ENCODE data around the gene ZNF283.
A peak's percentile ranks its signal among the peaks of the same experiment; 100 is the strongest.
"Not testable (repeated sequence)": the region's sequence is repeated elsewhere in the genome, so short reads cannot be mapped to it uniquely, and the experiment has no call there.

Gene ZNF283

GRCh38 chr19:43799502-43800142, 27.5 kb upstream of the ZNF283 start:
- DNase-seq (ENCODE audit: low spot score) = no peak

GRCh38 chr19:43802216-43802951, 24.7 kb upstream of the ZNF283 start, which contains the start of gene LYPD5:
LYPD5 (minus strand) TSS chr19:43802447; CDS start chr19:43802380, 67 bp downstream.
- DNase-seq (ENCODE audit: low spot score) = no peak

- DNase-seq (ENCODE audit: low spot score) = no peak
These were observed 22.7 kb upstream of the ZNF283 start for GRCh38 chr19:43804432-43804831.

GRCh38 chr19:43806401-43806800, 20.7 kb upstream of the ZNF283 start:
- not testable (repeated sequence) for DNase-seq (ENCODE audit: low spot score)

- DNase-seq (ENCODE audit: low spot score) = no peak
These were observed 20.3 kb upstream of the ZNF283 start for GRCh38 chr19:43806848-43807247.

DNA sequence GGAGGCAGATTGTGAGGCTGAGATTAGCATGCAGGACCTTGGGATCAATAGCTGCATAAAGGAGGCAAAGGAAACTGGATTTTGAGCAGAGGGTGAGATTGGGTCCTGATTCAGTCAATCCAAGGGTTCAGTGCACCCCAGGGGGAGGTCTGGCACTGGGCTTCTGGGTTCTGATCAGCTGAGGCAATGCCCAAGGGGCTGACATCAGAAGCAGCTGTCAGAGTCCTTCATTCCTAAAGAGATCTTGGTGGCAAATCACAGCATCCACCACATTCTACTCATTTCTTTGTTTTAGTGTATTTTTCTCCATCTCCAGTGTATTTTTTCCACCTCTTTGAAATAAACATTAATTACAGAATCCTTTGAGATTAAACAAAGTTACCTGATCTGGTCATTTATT, 19.5 kb upstream of the ZNF283 start:
- no peak for DNase-seq (ENCODE audit: low spot score)

DNA sequence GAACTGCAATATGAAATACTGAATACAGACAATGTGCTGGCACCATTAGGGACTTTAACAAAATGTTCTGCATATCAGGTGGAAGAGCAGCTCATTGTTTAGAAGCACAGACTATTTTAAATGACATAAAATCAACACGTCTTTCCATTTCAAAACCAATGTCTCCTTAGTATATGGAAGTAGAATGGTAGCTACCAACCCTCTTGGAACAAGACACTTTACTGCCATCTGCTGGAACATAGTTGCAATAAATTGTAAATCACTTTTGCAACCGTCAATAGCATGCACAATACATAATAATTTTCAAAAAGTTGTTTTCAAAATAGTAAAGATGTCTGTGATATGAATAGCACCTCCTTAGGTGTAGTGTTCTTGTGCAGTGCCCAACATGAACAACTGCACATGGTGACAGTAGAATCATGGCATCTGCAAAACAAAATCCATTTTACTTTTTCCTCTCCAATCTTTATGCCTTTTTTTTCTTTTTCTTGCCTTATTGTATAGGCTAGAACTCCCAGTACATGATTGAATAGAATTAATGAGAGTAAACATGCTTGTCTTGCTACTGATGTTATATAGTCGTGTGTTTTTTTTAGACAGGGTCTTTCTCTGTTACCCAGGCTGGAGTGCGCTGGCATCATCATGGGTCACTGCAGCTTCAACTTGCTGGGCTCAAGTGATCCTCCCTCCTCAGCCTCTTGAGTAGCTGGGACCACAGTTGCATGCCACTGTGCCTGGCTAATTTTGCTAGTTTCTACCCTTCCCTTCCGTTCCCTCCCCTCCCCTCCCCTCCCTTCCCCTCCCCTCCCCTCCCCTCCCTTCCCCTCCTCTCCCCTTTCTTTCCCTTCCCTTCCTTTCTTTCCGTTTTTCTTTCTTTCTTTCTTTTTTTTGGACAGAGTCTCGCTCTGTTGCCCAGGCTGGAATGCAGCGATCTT, 17.1 kb upstream of the ZNF283 start:
- DNase-seq (ENCODE audit: low spot score) = peak; percentile 68

DNA sequence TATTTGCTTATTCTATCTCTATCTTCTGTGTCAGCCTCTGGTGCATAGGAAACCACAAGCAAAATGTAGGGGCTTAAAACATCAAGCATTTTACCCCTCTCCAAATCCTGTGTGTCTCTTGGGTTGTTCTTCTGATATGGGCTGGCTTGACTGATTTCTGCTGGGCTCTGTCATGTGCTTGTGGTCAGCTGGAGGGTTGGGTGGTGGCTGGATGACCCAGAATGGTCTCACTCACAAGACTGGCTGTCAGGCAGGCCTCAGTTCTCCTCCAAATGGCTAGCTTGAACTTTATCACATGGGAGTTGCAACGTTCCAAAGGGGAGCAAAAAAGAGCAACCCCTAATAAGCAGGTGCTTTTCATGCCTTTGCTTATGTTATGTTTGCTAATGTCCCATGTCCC, 15.3 kb upstream of the ZNF283 start:
- DNase-seq (ENCODE audit: low spot score) = no peak

GRCh38 chr19:43812259-43812658, 14.9 kb upstream of the ZNF283 start:
- DNase-seq (ENCODE audit: low spot score) = no peak

- DNase-seq (ENCODE audit: low spot score) = no peak
These were observed 14.4 kb upstream of the ZNF283 start for GRCh38 chr19:43812688-43813087.

DNA sequence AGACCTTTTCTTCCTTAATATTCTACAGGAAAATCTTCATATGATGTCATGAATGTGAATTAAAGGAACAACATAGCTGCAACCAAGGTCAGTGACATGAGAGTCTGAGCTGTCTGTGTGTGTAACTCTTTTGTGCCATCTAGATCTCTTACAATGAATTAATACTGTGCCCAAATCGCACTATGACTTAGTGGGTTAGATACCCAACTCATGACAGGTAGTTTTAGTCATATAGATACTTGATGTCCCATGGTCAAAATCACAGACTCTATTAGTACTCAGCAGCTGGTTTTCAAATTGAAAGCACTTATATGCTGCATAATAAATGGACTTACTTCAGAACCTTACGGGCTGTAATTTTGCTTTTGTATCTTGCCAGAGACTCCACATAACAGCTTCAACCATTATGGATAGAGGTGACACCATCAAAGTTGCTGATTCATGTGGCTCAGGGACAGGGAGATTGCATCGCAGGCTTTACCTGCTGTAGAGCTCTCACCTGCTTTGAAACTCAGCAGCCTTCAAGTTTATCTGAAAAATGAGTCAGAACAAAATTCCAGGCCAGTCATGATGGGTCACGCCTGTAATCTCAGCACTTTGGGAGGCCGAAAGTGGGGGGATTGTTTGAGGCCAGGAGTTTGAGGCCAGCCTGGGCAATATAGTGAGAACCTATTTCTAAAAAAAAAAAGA, 12.3 kb upstream of the ZNF283 start:
- no peak for DNase-seq (ENCODE audit: low spot score)

- DNase-seq (ENCODE audit: low spot score) = not testable (repeated sequence)
These were observed 9.7 kb upstream of the ZNF283 start for GRCh38 chr19:43817454-43817853.

GRCh38 chr19:43818500-43818899, 8.6 kb upstream of the ZNF283 start:
- DNase-seq (ENCODE audit: low spot score) = no peak

DNA sequence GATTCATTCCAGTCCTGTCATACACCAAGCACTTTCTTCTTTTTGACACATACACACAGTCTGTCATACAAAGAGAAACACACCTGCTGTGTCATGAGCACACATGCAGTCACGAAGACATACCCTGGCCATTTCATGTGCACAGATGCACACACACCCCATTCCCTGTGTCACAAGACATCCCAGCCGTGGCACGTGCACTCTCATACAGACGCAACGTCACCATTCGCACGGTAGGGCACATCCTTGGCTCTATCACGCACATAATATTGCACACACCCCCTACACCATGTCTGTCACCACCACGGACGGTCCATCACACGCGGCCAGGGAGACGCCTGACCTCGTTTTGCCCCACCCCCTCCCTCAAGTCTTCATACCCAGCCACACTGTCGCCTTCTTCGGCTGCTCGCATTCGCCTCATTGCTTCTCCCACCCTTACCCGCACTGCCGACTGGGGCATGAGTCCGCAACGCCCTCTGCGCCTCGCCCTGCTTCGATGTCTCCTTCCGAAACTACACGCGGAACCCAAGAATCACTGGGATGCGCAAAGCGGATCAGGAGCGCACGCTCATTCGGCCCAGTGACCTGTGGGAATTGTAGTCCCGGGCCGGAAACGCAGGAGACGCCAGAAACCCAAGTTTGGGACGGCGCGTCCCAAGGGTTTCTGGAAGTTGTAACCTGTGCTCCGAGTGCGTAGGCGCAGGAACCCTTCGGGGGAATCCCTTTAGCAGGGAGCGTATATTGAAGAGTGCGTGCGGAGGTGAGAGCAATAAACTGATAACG, 6.8 kb upstream of the ZNF283 start:
- peak; percentile 34 for DNase-seq (ENCODE audit: low spot score)

- no peak for DNase-seq (ENCODE audit: low spot score)
These were observed 6.3 kb upstream of the ZNF283 start for GRCh38 chr19:43820884-43821215.

DNA sequence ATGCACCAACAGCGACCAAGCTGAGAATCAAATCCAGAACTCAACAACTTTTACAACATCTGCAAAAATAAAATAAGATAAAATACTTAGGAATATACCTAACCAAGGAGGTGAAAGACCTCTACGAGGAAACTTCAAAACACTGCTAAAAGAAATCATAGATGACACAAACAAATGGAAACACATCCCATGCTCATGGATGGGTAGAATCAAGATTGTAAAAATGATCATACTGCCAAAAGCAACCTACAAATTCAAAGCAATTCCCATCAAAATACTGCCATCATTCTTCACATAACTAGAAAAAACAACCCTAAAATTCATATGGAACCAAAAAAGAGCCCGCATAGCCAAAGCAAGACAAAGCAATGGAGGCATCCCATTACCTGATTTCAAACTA, 3.3 kb upstream of the ZNF283 start:
- not testable (repeated sequence) for DNase-seq (ENCODE audit: low spot score)

GRCh38 chr19:43824572-43824971, 2.5 kb upstream of the ZNF283 start:
- not testable (repeated sequence) for DNase-seq (ENCODE audit: low spot score)

- DNase-seq (ENCODE audit: low spot score) = no peak
These were observed 12.0 kb downstream of the ZNF283 start for GRCh38 chr19:43839139-43839538.

GRCh38 chr19:43842007-43842406, 14.9 kb downstream of the ZNF283 start:
- no peak for DNase-seq (ENCODE audit: low spot score)

DNA sequence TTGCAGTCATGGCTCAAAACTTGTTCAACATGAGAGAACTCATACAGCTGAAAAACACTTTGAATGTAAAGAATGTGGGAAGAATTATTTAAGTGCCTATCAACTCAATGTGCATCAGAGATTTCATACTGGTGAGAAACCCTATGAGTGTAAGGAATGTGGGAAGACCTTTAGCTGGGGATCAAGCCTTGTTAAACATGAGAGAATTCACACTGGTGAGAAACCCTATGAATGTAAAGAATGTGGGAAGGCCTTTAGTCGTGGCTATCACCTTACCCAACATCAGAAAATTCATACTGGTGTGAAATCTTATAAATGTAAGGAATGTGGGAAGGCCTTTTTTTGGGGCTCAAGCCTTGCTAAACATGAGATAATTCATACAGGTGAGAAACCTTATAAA, 20.1 kb downstream of the ZNF283 start:
- no peak for DNase-seq (ENCODE audit: low spot score)

DNA sequence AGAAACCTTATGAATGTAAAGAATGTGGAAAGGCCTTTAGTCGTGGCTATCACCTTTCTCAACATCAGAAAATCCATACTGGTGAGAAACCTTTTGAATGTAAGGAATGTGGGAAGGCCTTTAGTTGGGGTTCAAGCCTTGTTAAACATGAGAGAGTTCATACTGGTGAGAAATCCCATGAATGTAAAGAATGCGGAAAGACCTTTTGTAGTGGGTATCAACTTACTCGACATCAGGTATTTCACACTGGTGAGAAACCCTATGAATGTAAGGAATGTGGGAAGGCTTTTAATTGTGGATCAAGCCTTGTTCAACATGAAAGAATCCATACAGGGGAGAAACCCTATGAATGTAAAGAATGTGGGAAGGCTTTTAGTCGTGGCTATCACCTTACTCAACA, 20.8 kb downstream of the ZNF283 start:
- no peak for DNase-seq (ENCODE audit: low spot score)
